ENCODE results near the gene TRPV2.
A peak's percentile ranks its signal among the peaks of the same experiment; 100 is the strongest.

- TF ChIP-seq CTCF (IDR thresholded peaks at IDR 0.05) (no peak), POLR2A (IDR thresholded peaks at IDR 0.05) (peak; percentile 26 to 41)
These were observed 67.8 kb downstream of the TRPV2 start for GRCh38 chr17:16483021-16483645.

Data from Peyer's patch (tissue), 4 donors.